ENCODE measurements around the gene EML1.
A peak's percentile ranks its signal among the peaks of the same experiment; 100 is the strongest.

The EML1 gene

GRCh38 chr14:99904506-99904905 lies 111.3 kb downstream of the EML1 start:
- DNase-seq (ENCODE audit: low spot score) = no peak

- no peak for DNase-seq (ENCODE audit: low spot score)
Measured at GRCh38 chr14:99905121-99905520, 111.9 kb downstream of the EML1 start.

DNA sequence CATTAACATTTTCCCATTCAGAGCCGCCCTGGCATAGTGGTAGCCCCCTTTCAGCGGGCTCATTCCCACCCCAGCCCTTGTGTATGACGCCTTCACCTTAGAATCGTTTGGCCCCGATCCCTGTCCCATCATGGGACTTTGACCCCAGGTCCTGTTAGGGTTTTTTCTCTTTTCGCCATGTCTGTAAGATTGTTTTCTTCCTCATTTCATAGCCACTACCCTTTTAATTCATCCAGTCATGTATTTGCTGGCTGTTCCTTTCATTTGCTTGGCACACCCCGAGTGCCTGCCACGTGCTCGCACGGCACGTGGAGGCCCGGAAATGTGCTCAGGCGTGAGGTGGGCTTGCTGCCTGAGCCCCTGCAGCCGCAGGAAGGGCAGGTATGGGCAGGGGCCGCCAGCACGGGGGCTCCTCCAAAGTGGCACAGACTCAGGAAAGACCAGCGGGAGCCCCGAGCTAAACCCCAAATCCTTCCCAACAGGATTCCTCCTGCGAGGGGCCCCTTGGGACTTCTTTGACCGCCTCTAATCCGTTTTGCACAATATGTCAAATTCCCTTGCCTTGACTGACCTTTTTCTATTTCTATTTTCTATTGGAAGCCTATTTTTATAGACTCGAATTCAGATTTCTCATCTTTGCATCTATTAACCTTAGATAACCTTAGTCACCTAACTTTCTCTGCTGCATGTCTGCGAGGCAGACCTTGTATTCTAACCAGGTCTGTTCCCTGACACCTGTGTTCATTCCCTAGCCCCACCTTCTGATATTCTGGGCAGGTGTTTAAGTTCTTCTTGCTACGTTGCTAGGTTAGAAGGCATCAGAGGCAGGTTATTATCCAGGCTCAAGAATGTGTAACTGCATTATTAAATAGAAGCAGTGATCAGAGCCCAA lies 114.8 kb downstream of the EML1 start:
- no peak for DNase-seq (ENCODE audit: low spot score)

DNA sequence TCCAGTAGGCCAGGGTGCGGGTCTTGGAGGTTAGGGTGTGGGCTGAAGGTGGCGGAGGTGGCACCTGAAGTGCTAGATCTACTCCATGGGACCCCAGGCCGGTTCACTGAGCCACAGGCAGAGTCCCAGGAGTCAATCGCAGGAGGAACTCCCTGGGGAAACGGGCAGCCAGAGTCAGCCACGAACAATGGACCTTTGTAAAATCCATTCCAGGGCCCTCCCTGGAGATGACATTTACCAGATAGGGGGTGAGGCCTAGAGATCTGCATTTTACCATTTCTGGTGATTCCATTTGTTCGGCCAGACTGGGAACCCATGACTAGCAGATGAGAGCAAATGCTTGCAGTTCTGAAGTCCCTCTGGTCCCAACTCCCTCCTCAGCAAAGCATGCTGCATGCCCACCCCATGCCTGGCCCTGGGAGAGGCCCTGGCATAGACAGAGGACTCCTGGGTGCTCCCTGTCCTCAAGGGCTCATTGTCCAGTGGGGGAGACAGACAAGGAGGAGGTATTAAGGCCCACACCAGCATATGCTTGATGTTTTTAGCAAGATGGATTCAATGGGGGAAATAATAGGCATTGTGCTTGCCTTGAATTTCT lies 115.5 kb downstream of the EML1 start:
- DNase-seq (ENCODE audit: low spot score) = no peak

- DNase-seq (ENCODE audit: low spot score) = no peak
Measured at GRCh38 chr14:99909513-99910064, 116.4 kb downstream of the EML1 start.

GRCh38 chr14:99910337-99911309 lies 117.4 kb downstream of the EML1 start:
- peak; percentile 87 for DNase-seq (ENCODE audit: low spot score)

DNA sequence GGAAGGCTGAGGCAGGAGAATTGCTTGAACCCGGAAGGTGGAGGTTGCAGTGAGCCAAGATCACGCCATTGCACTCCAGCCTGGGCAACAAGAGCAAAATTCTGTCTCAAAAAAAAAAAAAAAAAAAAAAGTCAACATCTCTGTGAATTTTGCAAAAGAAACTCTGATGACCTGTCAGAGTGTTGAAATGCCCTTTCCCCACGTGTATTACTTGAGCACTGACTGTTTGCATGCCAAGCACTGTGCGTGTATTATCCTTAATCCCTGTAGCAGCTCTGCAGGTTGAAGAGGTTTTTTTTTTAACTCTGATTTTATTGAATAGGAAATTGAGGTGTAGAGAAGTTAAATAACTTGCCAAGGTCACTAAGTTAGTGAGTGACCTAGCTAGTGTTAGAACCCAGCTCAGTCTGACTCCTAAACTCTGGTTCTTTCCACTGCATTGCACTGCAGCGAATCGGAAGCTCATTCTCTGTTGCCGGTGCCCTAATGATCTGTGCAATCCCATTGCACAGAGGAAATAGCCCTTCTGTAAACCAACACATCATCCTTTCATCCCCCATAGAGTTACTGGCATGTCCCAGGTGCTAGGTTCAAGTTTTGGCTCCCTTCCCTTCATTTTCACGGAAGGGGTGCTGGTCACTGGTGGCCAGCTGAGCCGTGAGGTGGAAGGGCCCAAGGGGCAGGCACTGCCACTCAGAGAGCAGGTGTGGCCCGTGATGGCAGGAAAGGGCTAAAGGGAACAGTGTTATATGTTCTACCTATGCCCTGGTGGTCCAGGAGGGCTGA lies 122.3 kb downstream of the EML1 start:
- DNase-seq (ENCODE audit: low spot score) = no peak

- no peak for DNase-seq (ENCODE audit: low spot score)
Measured at GRCh38 chr14:99916091-99916383, 122.8 kb downstream of the EML1 start.

GRCh38 chr14:99918781-99919180 lies 125.6 kb downstream of the EML1 start:
- no peak for DNase-seq (ENCODE audit: low spot score)

GRCh38 chr14:99921425-99921824 lies 128.2 kb downstream of the EML1 start:
- DNase-seq (ENCODE audit: low spot score) = no peak

DNA sequence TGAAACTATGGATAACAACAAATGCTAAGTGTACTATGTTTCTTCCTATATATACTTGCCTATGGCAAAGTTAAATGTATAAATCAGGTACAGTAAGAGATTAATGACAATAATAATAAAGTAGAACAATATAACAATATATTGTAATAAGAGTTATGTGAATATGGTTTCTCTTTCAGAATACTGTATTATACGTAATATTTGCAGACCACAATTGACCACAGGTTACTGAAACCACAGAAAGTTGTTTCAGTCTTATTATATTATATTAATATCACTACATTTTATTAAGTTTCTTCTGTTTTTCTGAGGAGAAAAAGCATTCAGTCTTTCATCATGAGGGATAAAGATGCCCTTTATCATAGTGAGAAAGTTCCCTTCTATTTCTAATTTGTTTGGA lies 131.2 kb downstream of the EML1 start:
- DNase-seq (ENCODE audit: low spot score) = no peak

GRCh38 chr14:99925471-99925870 lies 132.3 kb downstream of the EML1 start:
- no peak for DNase-seq (ENCODE audit: low spot score)

GRCh38 chr14:99928963-99929362 lies 135.8 kb downstream of the EML1 start:
- no peak for DNase-seq (ENCODE audit: low spot score)

GRCh38 chr14:99929601-99930000 lies 136.4 kb downstream of the EML1 start:
- no peak for DNase-seq (ENCODE audit: low spot score)

- DNase-seq (ENCODE audit: low spot score) = no peak
Measured at GRCh38 chr14:99930420-99931274, 137.4 kb downstream of the EML1 start.

GRCh38 chr14:99931308-99931707 lies 138.1 kb downstream of the EML1 start:
- no peak for DNase-seq (ENCODE audit: low spot score)

DNA sequence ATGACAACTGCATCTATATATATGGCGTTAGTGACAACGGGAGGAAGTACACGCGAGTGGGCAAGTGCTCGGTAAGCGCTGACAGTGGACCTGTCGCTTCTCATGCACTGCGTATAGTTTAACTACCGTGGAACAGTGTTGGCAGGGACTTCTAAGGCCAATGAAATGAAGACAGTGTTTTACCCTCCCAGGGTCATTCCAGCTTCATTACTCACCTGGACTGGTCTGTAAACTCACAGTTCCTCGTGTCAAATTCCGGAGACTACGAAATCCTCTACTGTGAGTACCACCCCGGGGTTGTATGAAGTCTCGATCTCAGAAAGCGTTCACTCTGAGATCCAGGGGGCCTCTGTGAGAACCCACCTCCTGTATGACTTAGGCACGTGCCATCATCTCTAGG lies 142.8 kb downstream of the EML1 start:
- DNase-seq (ENCODE audit: low spot score) = no peak

GRCh38 chr14:99936738-99937474 lies 143.7 kb downstream of the EML1 start:
- no peak for DNase-seq (ENCODE audit: low spot score)

DNA sequence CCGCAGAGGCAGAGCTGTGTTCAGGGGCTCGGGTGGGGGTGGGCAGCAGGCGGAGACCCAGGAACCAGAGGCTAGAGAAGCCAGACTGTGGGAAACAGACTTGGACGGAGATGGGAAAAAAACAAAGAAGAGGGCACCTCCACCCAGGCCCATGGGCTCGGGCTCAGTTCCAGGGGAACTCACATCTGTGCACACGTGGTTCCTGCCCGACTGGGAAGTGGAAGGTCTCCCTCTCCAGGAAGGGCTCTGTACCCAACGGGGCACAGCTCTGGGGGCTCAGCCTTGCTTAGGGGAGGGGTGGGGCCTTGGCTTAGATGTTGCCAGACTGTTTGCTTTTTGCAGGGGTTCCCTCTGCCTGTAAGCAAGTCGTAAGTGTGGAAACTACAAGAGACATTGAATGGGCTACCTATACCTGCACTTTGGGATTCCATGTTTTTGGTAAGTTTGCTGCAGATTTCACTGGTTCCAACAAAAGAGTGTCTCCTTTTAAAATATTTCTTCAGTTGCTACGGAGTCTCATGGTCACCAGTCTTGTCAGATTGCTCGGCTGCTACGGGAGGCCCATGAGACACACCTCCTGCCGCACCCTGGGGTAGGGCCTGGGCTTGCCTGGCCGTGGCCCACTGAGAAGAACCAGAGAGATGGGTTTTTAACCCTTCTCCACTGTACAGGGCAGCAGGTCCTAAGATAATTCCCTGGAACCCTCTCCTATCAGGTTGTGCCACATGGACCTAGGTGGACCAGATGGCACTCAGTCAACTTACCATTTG lies 144.4 kb downstream of the EML1 start:
- no peak for DNase-seq (ENCODE audit: low spot score)

All from AG20443 (cell line).